Right atrium auricular region (tissue), 2 donors: ENCODE measurements around the gene PTPRN2. TPM values are rescaled to one million over a fixed set of nuclear protein-coding genes. Genes with fewer than 3 reads are reported as not detected.

ENCODE experiments used
- DNase-seq: peaks from one replicate; pipeline ENCODE4 v3.0.0-alpha.2; 2019; ENCODE audit warnings: low spot score
- H3K27ac ChIP-seq, 2 donors: fragments of 200-600 bp; sonication (generic); 1 replicate in 1 of 2; 2 replicates in 1 of 2; pipeline ENCODE4 v1.5.1; 2016 to 2019
- H3K27me3 ChIP-seq, 2 donors: fragments of 200-600 bp; sonication (generic); one replicate each; pipeline versions ENCODE4 v1.5.1 to v1.6.0; 2017 to 2019
- H3K36me3 ChIP-seq: fragments of 200-600 bp; sonication (generic); one replicate; pipeline ENCODE4 v1.5.1; 2016
- H3K4me1 ChIP-seq, 2 donors: fragments of 200-600 bp; sonication (generic); one replicate each; pipeline versions ENCODE4 v1.5.1 to v1.6.0; 2017 to 2019
- H3K4me3 ChIP-seq, 2 donors: fragments of 200-600 bp; sonication (generic); 1 replicate in 1 of 2; 2 replicates in 1 of 2; pipeline ENCODE4 v1.5.1; 2017 to 2019; ENCODE audit warnings: mild to moderate bottlenecking in 1 of 2, moderate library complexity in 1 of 2
- H3K9me3 ChIP-seq, 2 donors: fragments of 200-600 bp; sonication (generic); one replicate each; pipeline ENCODE4 v1.5.1; 2019
- total RNA-seq, 2 donors: library from RNA; depleted of rRNA; stranded (reverse); fragments of >200 nt; gene quantifications; one replicate each; pipeline ENCODE4 v1.1.0, GENCODE V29; 2016
- TF ChIP-seq, protein P1 (sequence below), 2 donors: fragments of 200-600 bp; sonication (generic); IDR thresholded peaks; one replicate each; pipeline ENCODE4 v1.5.1; 2019; ENCODE audit warnings: antibody characterized with exemption in 2 of 2

Gene PTPRN2
- total RNA-seq, 2 donors from 2014 or later: 2.6 to 2.7 TPM

DNA sequence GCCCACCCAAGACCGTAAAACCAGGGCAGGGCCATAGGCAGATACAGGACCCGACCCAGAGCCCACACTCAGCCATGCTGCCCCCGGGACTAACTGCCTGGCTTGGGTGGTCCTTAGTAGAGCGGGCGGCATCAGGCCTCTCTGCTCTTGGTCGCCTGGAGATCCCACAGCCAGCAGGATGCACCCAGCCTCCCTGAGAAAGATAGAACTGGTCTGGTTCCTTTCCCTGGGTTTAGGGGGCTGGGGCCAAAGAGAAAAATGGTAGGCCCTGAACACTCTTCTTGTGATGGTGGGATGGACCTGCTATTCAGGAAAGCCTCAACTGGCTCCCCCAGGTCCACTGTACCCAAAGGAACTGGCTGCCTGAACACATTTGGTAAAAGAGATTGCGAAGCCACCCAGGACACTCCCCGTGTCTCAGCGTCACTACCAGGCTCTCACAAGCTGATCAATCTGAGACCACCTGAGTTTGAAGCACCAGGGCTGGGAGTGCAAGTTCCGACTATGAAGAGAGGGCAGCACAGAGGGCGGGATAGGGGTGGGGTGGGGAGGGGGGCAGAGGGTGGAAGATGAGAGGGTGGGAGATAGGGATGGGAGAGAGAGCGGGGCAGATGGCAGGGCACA, 659.3 kb downstream of the PTPRN2 start:
- Histone ChIP-seq H3K27me3 (no peaks in the 10 kb centered on the region), H3K36me3 (no peaks in the 10 kb centered on the region), H3K4me3 (no peak overlapping the region), H3K9me3 (peaks cover 0 to 12% of the 10 kb centered on the region in 2 donors), H3K4me1 (no peaks in the 10 kb centered on the region), H3K27ac (no peak overlapping the region)
- no peak for DNase-seq
- TF ChIP-seq, protein P1, sequence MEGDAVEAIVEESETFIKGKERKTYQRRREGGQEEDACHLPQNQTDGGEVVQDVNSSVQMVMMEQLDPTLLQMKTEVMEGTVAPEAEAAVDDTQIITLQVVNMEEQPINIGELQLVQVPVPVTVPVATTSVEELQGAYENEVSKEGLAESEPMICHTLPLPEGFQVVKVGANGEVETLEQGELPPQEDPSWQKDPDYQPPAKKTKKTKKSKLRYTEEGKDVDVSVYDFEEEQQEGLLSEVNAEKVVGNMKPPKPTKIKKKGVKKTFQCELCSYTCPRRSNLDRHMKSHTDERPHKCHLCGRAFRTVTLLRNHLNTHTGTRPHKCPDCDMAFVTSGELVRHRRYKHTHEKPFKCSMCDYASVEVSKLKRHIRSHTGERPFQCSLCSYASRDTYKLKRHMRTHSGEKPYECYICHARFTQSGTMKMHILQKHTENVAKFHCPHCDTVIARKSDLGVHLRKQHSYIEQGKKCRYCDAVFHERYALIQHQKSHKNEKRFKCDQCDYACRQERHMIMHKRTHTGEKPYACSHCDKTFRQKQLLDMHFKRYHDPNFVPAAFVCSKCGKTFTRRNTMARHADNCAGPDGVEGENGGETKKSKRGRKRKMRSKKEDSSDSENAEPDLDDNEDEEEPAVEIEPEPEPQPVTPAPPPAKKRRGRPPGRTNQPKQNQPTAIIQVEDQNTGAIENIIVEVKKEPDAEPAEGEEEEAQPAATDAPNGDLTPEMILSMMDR (IDR thresholded peaks at IDR 0.05): no peak

GRCh38 chr7:157927313-157927925, 660.2 kb downstream of the PTPRN2 start:
- DNase-seq: no peak
- Histone ChIP-seq H3K9me3 (peaks cover 0 to 3% of the 10 kb centered on the region in 2 donors), H3K27me3 (no peaks in the 10 kb centered on the region), H3K4me3 (no peak overlapping the region), H3K36me3 (no peaks in the 10 kb centered on the region), H3K27ac (no peak overlapping the region), H3K4me1 (no peaks in the 10 kb centered on the region)
- TF ChIP-seq, protein P1 (IDR thresholded peaks at IDR 0.05): no peak

DNA sequence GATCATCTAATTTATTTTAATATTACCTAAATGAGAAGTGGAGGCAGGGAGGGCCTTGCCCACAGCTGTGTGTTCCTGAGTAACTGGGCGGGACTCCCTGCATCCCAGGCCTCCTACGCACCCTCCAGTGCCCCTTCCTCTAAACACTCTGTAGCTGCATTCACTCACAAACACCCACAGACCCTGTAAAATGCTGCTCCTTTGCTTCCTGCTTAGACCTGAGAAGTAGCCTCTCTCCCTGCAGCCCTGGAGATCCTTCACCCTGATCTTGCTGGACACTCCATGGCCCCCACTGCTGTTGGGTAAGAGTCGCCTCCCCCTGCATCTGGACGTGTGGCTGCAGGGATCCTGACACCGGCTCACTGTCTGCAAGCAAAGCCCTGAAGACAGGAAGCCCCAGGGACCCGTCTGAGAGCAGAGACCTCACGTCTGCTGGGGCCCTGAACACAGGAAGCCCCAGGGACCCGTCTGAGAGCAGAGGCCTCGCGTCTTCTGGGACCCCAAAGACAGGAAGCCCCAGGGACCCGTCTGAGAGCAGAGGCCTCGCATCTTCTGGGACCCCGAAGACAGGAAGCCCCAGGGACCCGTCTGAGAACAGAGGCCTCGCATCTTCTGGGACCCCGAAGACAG, 661.0 kb downstream of the PTPRN2 start:
- Histone ChIP-seq H3K4me3 (no peak overlapping the region), H3K27ac (no peak overlapping the region), H3K4me1 (no peaks in the 10 kb centered on the region), H3K9me3 (no peaks in the 10 kb centered on the region), H3K36me3 (no peaks in the 10 kb centered on the region), H3K27me3 (no peaks in the 10 kb centered on the region)
- TF ChIP-seq, protein P1 (IDR thresholded peaks at IDR 0.05): no peak
- DNase-seq: no peak

- Histone ChIP-seq H3K36me3 (no peaks in the 10 kb centered on the region), H3K4me3 (no peak overlapping the region), H3K4me1 (no peaks in the 10 kb centered on the region), H3K9me3 (no peaks in the 10 kb centered on the region), H3K27ac (no peak overlapping the region), H3K27me3 (no peaks in the 10 kb centered on the region)
- TF ChIP-seq, protein P1 (IDR thresholded peaks at IDR 0.05): no peak
- DNase-seq: no peak
Measured at GRCh38 chr7:157926107-157926506, 661.5 kb downstream of the PTPRN2 start.

DNA sequence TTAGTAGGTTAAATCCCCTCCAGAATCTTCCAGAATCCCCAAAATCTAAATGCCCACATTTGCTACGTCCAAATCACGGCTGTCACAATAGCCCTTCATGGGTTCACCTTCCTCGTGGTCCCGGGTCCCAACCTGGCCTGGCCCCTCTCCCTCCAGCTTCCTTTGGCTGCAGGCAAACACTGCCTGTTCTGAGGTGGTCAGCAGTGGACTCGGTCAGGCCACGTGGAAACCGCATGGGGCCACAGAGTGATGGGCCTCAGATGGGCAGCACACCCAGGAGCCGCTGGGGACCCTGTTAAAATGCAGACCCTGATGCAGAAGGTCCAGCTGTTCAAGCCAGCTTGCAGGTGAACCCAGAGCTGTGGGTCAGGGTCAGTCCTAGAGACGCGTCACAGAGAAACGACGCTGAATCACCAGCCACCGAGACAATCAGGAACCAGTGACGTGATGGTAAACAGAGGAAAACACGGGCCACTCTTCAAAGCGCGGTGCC, 662.2 kb downstream of the PTPRN2 start:
- H3K27me3 ChIP-seq: no peaks in the 10 kb centered on the region

More for the DNA sequence above, 662.2 kb downstream of the PTPRN2 start:
- no peaks in the 10 kb centered on the region for H3K4me1 ChIP-seq
- H3K4me3 ChIP-seq: no peak overlapping the region
- H3K36me3 ChIP-seq: no peaks in the 10 kb centered on the region
- TF ChIP-seq, protein P1 (IDR thresholded peaks at IDR 0.05): no peak
- no peaks in the 10 kb centered on the region for H3K9me3 ChIP-seq
- no peak overlapping the region for H3K27ac ChIP-seq
- DNase-seq: no peak
